IMR-90 (cell line): Measurements from ENCODE around the gene EHMT1. TPM values are rescaled to one million over a fixed set of nuclear protein-coding genes. Genes with fewer than 3 reads are reported as not detected.

Experiments
- ATAC-seq: fragments of 200-7000 bp; cut with Tn5 transposase; 2 replicates; pipeline ENCODE4 v1.9.1; 2020; ENCODE audit warnings: low read depth, mild to moderate bottlenecking, moderate library complexity
- BruUV-seq: library from RNA; stranded (reverse); fragments of 400-500 nt; replicated peaks from 2 replicates; lab custom pipeline; 2021; lab: Mats Ljungman, UMichigan
- CTCF ChIA-PET: fragments of 300-600 bp; formaldehyde crosslinking; extraction: SDS; loops from one replicate; lab custom pipeline; 2021; ENCODE audit warnings: antibody characterized with exemption; lab: Yijun Ruan, JAX
- POLR2A ChIA-PET: fragments of 300-600 bp; sonication (Branson Sonifier 250); formaldehyde crosslinking; loops from one replicate; lab custom pipeline; 2022; ENCODE audit warnings: antibody characterized with exemption; ENCODE audit not compliant: unreplicated experiment; lab: Charles Lee
- DNase-seq: peaks from one replicate; pipeline ENCODE4 v3.0.0; 2013
- H2AFZ ChIP-seq: replicated peaks from 2 replicates; pipeline ENCODE3; 2013; ENCODE audit warnings: low read length, mild to moderate bottlenecking; ENCODE audit not compliant: poor library complexity
- H2AK5ac ChIP-seq: 2 replicates; pipeline ENCODE4 v1.6.1; 2013; ENCODE audit warnings: low read depth, low read length, inconsistent platforms
- H2AK9ac ChIP-seq: replicated peaks from 2 replicates; pipeline ENCODE3; 2013; ENCODE audit warnings: mild to moderate bottlenecking, low read depth, low read length, moderate library complexity; ENCODE audit not compliant: poor library complexity
- H2BK120ac ChIP-seq: 2 replicates; pipeline ENCODE4 v1.6.1; 2013; ENCODE audit warnings: low read depth, low read length, inconsistent platforms
- H2BK15ac ChIP-seq: 3 replicates; pipeline ENCODE4 v1.6.1; 2013; ENCODE audit warnings: low read depth, low read length, inconsistent platforms
- H2BK20ac ChIP-seq: 2 replicates; pipeline ENCODE4 v1.6.1; 2013; ENCODE audit warnings: low read depth, mild to moderate bottlenecking, inconsistent platforms, low read length, moderate library complexity
- H2BK5ac ChIP-seq: 2 replicates; pipeline ENCODE4 v1.6.1; 2013; ENCODE audit warnings: mild to moderate bottlenecking, low read depth, low read length, inconsistent platforms; ENCODE audit not compliant: poor library complexity, severe bottlenecking
- H3K14ac ChIP-seq: replicated peaks from 2 replicates; pipeline ENCODE4 v1.6.1; 2013; ENCODE audit warnings: low read depth, low read length, inconsistent platforms
- H3K18ac ChIP-seq: 2 replicates; pipeline ENCODE4 v1.6.1; 2013; ENCODE audit warnings: low read depth, low read length, control low read depth
- H3K23ac ChIP-seq: 2 replicates; pipeline ENCODE4 v1.6.1; 2013; ENCODE audit warnings: low read depth, low read length, inconsistent platforms
- H3K27ac ChIP-seq: 2 replicates; pipeline ENCODE4 v1.5.1; 2013; ENCODE audit warnings: mild to moderate bottlenecking, control low read depth, low read length; ENCODE audit not compliant: insufficient read depth
- H3K27me3 ChIP-seq: 2 replicates; pipeline ENCODE4 v1.6.1; 2013; ENCODE audit warnings: low read length; ENCODE audit not compliant: control insufficient read depth, insufficient read depth
- H3K36me3 ChIP-seq: 2 replicates; pipeline ENCODE4 v1.6.1; 2013; ENCODE audit warnings: low read length, mixed read lengths; ENCODE audit not compliant: control insufficient read depth, insufficient read depth
- H3K4ac ChIP-seq: 2 replicates; pipeline ENCODE4 v1.6.1; 2013; ENCODE audit warnings: low read depth, low read length, inconsistent platforms
- H3K4me1 ChIP-seq: 2 replicates; pipeline ENCODE4 v1.6.1; 2013; ENCODE audit warnings: low read length, mixed read lengths; ENCODE audit not compliant: control insufficient read depth, insufficient read depth
- H3K4me2 ChIP-seq: 2 replicates; pipeline ENCODE4 v1.6.1; 2013; ENCODE audit warnings: low read depth, mild to moderate bottlenecking, control low read depth, low read length, moderate library complexity
- H3K4me3 ChIP-seq: 2 replicates; pipeline ENCODE4 v1.5.1; 2013; ENCODE audit warnings: low read depth, mild to moderate bottlenecking, control low read depth, low read length, moderate library complexity; ENCODE audit not compliant: insufficient read depth
- H3K56ac ChIP-seq: 2 replicates; pipeline ENCODE4 v1.6.1; 2013; ENCODE audit warnings: low read length, inconsistent platforms; ENCODE audit not compliant: insufficient read depth; ENCODE audit errors: extremely low read depth
- H3K79me1 ChIP-seq, 2 experiments: 2 replicates each; pipeline ENCODE4 v1.6.1; 2013; ENCODE audit warnings: low read length in 2 of 2, inconsistent platforms in 1 of 2, low read depth in 1 of 2
- H3K9ac ChIP-seq: 2 replicates; pipeline ENCODE4 v1.6.1; 2013; ENCODE audit warnings: low read depth, low read length, control low read depth
- H3K9me1 ChIP-seq: 2 replicates; pipeline ENCODE4 v1.6.1; 2013; ENCODE audit warnings: low read length, inconsistent platforms; ENCODE audit not compliant: insufficient read depth
- H3K9me3 ChIP-seq: 2 replicates; pipeline ENCODE4 v1.6.1; 2013; ENCODE audit warnings: low read length; ENCODE audit not compliant: control insufficient read depth, insufficient read depth
- H4K20me1 ChIP-seq: 2 replicates; pipeline ENCODE4 v1.6.1; 2013; ENCODE audit warnings: low read length, inconsistent platforms; ENCODE audit not compliant: insufficient read depth
- H4K5ac ChIP-seq: 2 replicates; pipeline ENCODE4 v1.6.1; 2013; ENCODE audit warnings: mild to moderate bottlenecking, low read depth, low read length, control low read depth
- H4K8ac ChIP-seq, 2 experiments: 2 replicates each; pipeline ENCODE4 v1.6.1; 2013; ENCODE audit warnings: low read depth in 2 of 2, low read length in 2 of 2, control low read depth in 1 of 2, inconsistent platforms in 1 of 2
- H4K91ac ChIP-seq: 2 replicates; pipeline ENCODE4 v1.6.1; 2013; ENCODE audit warnings: low read depth, low read length, inconsistent platforms; ENCODE audit not compliant: insufficient read depth
- CEBPB ChIP-seq: IDR thresholded peaks from 2 replicates; pipeline ENCODE4 v1.6.1; 2012; ENCODE audit warnings: low read depth, low read length, improper control_type of control experiment
- CHD1 ChIP-seq: IDR thresholded peaks from 2 replicates; pipeline ENCODE4 v1.6.1; 2012; ENCODE audit warnings: low read depth, low read length, improper control_type of control experiment
- FOS ChIP-seq: fragments of 150-350 bp; IDR thresholded peaks from 2 replicates; pipeline ENCODE4 v1.6.1; 2016; ENCODE audit warnings: low read depth, low read length
- MXI1 ChIP-seq: IDR thresholded peaks from 2 replicates; pipeline ENCODE4 v1.6.1; 2012; ENCODE audit warnings: low read depth, mild to moderate bottlenecking, low read length, moderate library complexity, borderline replicate concordance
- POLR2A ChIP-seq: IDR thresholded peaks from 2 replicates; pipeline ENCODE4 v1.6.1; 2012; ENCODE audit warnings: mild to moderate bottlenecking, low read depth, low read length
- RAD21 ChIP-seq: IDR thresholded peaks from 2 replicates; pipeline ENCODE4 v1.6.1; 2012; ENCODE audit warnings: low read length, improper control_type of control experiment
- RFX5 ChIP-seq: IDR thresholded peaks from 2 replicates; pipeline ENCODE4 v1.8.0; 2012; ENCODE audit warnings: low read depth, mild to moderate bottlenecking, low read length, moderate library complexity
- SMC3 ChIP-seq: fragments of 150-350 bp; IDR thresholded peaks from 2 replicates; pipeline ENCODE4 v1.6.1; 2016; ENCODE audit warnings: low read depth, mild to moderate bottlenecking, antibody characterized with exemption, low read length, moderate library complexity
- WGBS, 2 experiments: methylation state at CpG; one replicate each; pipeline versions ENCODE4 v1.1.5 to v1.1.7; 2013; ENCODE audit warnings: missing lambda C conversion rate in 2 of 2; ENCODE audit not compliant: insufficient read length in 1 of 2; ENCODE audit errors: extremely low coverage in 2 of 2; 5-methylcytosine and 5-hydroxymethylcytosine counted together
- dilution Hi-C: fragments of 300-500 bp; cut with HindIII; formaldehyde crosslinking; loops from one replicate; pipeline ENCODE4 v1.14.3; 2018; ENCODE audit warnings: low sequenced_read_pairs; ENCODE audit not compliant: unreplicated experiment
- in situ Hi-C: fragments of 300-500 bp; cut with MboI; formaldehyde crosslinking; loops from 3 replicates; pipeline ENCODE4 v1.14.3; 2019; ENCODE audit warnings: low sequenced_read_pairs, inconsistent platforms, mixed read lengths
- intact Hi-C: fragments of 100-400 bp; cut with micrococcal nuclease; formaldehyde crosslinking; loops from 2 replicates; pipeline ENCODE4 v1.10.0; 2022
- polyA plus RNA-seq, 3 experiments: library from polyadenylated mRNA; depleted of rRNA; stranded (reverse); fragments of >200 nt; gene quantifications; 2 replicates each; pipeline ENCODE4 v1.2.3, GENCODE V29; 2012; ENCODE audit warnings: low replicate concordance in 1 of 3
- total RNA-seq: library from RNA; depleted of rRNA; stranded (reverse); fragments of >200 nt; gene quantifications from 2 replicates; pipeline ENCODE4 v1.2.3, GENCODE V29; 2012
- TF ChIP-seq, protein P1 (sequence below): fragments of 150-350 bp; IDR thresholded peaks from 2 replicates; pipeline ENCODE4 v1.6.1; 2017; ENCODE audit warnings: mild to moderate bottlenecking, antibody characterized with exemption, low read length, low read depth
- TF ChIP-seq, protein P2 (sequence below): conservative IDR thresholded peaks from 2 replicates; pipeline ENCODE4 v1.5.1; 2012; ENCODE audit warnings: mild to moderate bottlenecking, low read depth, low read length, improper control_type of control experiment

The EHMT1 gene
- total and polyA plus RNA-seq, 2 of the 4 experiments (the other 2 are of a cell fraction): 32.8 to 35.1 TPM

DNA sequence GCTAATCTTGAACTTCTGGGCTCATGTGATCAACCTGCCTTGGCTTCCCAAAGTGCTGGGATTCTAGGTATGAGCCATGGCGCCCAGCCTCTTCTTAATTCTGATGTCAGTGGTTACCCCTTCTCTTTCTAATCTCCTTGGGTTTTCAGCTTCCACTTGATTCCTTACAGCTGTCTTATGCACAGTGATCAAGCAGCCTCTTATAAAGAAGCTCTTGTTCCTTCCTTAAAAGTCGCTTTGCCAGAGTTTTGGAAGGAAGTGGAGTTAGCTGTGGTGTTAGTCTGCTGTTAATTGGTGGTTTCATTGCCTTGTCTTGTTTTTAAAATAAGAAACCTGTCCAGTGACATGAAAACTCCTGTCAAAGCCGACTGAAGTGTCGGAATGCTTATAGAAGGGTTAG is 130.7 kb downstream of the EHMT1 start:
- H3K4ac ChIP-seq: no peak overlapping the region
- peaks cover 18 to 60% of the 10 kb centered on the region in 2 experiments; a peak in 3 of 4 replicates for H3K79me1 ChIP-seq
- dilution Hi-C loops: no loop called here
- no peak overlapping the region for H3K27ac ChIP-seq
- 80% methylated on average over 1 of the region's 4 CpGs; no CpG with 5 or more reads in 1 of the 2 experiments for WGBS, 2 experiments
- no peak overlapping the region for H3K4me3 ChIP-seq
- DNase-seq (no peak), ATAC-seq (no peak)
- H3K27me3 ChIP-seq: no peaks in the 10 kb centered on the region
- no peak overlapping the region for H2AK9ac ChIP-seq
- peaks cover 9% of the 10 kb centered on the region; the same call in 1 of the 2 replicates for H4K20me1 ChIP-seq
- no peak overlapping the region for H4K91ac ChIP-seq
- H2AK5ac ChIP-seq: no peak overlapping the region
- no peak overlapping the region for H2BK15ac ChIP-seq
- no peak overlapping the region for H3K4me2 ChIP-seq
- no peak overlapping the region for H2BK5ac ChIP-seq
- H3K9me1 ChIP-seq: peaks cover 14% of the 10 kb centered on the region
- H4K5ac ChIP-seq: no peak overlapping the region
- CTCF ChIA-PET: interaction anchor here (0.7 kb wide), 1 partner anchor 13 kb away, joined by 3 read pairs; no protein-coding TSS in a partner anchor
- no peak overlapping the region for H3K23ac ChIP-seq
- no peak overlapping the region for H3K56ac ChIP-seq
- H2AFZ ChIP-seq: no peak overlapping the region
- peaks cover 2% of the 10 kb centered on the region; the same call in 1 of the 2 replicates for H3K4me1 ChIP-seq
- no peak overlapping the region for H2BK20ac ChIP-seq
- H4K8ac ChIP-seq: no peak overlapping the region
- in situ Hi-C loops: no loop called here
- no peak overlapping the region for H3K9ac ChIP-seq
- H3K36me3 ChIP-seq: peaks cover 35% of the 10 kb centered on the region
- no peaks in the 10 kb centered on the region for H3K9me3 ChIP-seq
- TF ChIP-seq FOS: no peak
- TF ChIP-seq, protein P1, sequence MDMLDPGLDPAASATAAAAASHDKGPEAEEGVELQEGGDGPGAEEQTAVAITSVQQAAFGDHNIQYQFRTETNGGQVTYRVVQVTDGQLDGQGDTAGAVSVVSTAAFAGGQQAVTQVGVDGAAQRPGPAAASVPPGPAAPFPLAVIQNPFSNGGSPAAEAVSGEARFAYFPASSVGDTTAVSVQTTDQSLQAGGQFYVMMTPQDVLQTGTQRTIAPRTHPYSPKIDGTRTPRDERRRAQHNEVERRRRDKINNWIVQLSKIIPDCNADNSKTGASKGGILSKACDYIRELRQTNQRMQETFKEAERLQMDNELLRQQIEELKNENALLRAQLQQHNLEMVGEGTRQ: no peak
- TF ChIP-seq CHD1: no peak
- no peak for TF ChIP-seq CEBPB
- TF ChIP-seq, protein P2, sequence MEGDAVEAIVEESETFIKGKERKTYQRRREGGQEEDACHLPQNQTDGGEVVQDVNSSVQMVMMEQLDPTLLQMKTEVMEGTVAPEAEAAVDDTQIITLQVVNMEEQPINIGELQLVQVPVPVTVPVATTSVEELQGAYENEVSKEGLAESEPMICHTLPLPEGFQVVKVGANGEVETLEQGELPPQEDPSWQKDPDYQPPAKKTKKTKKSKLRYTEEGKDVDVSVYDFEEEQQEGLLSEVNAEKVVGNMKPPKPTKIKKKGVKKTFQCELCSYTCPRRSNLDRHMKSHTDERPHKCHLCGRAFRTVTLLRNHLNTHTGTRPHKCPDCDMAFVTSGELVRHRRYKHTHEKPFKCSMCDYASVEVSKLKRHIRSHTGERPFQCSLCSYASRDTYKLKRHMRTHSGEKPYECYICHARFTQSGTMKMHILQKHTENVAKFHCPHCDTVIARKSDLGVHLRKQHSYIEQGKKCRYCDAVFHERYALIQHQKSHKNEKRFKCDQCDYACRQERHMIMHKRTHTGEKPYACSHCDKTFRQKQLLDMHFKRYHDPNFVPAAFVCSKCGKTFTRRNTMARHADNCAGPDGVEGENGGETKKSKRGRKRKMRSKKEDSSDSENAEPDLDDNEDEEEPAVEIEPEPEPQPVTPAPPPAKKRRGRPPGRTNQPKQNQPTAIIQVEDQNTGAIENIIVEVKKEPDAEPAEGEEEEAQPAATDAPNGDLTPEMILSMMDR: no peak
- TF ChIP-seq RAD21: no peak
- TF ChIP-seq SMC3: no peak
- no peak for TF ChIP-seq RFX5
- no peak for TF ChIP-seq POLR2A
- no peak for TF ChIP-seq MXI1
- no TSS peak for BruUV-seq
- no peak overlapping the region for H2BK120ac ChIP-seq
- H3K18ac ChIP-seq: no peak overlapping the region
- POLR2A ChIA-PET: no interaction called here
- H3K14ac ChIP-seq: no peak overlapping the region
- intact Hi-C loops: no loop called here
